ENCODE measurements around the gene CSNK2B.

DNA sequence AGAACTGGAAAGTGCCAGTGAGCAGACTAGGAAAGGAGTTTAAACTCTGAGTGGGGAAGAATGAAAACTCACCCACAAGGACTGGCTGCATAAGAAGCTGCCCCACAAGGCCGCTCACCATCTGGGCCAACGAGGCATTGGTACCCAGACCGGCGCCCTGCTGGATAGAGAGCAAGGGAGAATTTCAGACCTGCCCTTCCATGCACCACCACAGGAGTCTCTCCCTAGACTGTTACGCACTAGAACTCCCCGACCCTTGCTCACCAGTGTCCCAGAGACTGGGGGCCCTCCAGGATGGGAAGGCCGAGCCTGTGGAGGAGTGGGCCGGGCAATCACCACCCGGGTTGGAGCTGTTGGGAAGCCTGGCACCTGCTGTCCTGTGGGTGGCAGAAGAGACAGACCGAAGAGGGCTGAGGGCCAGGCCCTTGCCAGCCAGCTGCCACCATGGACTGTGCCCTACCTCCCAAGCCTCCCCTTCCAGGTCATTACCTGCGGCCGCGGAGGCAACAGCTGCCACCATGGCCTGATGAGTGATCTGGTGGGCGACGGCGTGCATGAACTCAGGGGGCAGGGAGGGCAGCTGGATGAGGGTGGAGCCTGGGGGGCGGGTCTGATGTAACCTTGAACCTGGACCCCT is 21.9 kb upstream of the CSNK2B start:
- TF ChIP-seq, protein P1, sequence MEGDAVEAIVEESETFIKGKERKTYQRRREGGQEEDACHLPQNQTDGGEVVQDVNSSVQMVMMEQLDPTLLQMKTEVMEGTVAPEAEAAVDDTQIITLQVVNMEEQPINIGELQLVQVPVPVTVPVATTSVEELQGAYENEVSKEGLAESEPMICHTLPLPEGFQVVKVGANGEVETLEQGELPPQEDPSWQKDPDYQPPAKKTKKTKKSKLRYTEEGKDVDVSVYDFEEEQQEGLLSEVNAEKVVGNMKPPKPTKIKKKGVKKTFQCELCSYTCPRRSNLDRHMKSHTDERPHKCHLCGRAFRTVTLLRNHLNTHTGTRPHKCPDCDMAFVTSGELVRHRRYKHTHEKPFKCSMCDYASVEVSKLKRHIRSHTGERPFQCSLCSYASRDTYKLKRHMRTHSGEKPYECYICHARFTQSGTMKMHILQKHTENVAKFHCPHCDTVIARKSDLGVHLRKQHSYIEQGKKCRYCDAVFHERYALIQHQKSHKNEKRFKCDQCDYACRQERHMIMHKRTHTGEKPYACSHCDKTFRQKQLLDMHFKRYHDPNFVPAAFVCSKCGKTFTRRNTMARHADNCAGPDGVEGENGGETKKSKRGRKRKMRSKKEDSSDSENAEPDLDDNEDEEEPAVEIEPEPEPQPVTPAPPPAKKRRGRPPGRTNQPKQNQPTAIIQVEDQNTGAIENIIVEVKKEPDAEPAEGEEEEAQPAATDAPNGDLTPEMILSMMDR (IDR thresholded peaks at IDR 0.05): no peak
- TF ChIP-seq POLR2A (IDR thresholded peaks at IDR 0.05) (no peak), POLR2AphosphoS5 (IDR thresholded peaks at IDR 0.05) (no peak)

Data from suprapubic skin (tissue), 4 donors.